ACHN (cell line): ENCODE measurements around the gene ATXN7.
A peak's percentile ranks its signal among the peaks of the same experiment; 100 is the strongest.

ENCODE experiments used
- DNase-seq: peaks from one replicate; pipeline ENCODE4 v3.0.0-alpha.2; 2015
- in situ Hi-C: cut with HindIII; loops from 2 replicates; pipeline ENCODE4 v1.10.0; 2017; ENCODE audit warnings: low sequenced_read_pairs, low pct_ligation_motif_present, low pct_unique_long_range_greater_than_20kb

Gene ATXN7, protein sequence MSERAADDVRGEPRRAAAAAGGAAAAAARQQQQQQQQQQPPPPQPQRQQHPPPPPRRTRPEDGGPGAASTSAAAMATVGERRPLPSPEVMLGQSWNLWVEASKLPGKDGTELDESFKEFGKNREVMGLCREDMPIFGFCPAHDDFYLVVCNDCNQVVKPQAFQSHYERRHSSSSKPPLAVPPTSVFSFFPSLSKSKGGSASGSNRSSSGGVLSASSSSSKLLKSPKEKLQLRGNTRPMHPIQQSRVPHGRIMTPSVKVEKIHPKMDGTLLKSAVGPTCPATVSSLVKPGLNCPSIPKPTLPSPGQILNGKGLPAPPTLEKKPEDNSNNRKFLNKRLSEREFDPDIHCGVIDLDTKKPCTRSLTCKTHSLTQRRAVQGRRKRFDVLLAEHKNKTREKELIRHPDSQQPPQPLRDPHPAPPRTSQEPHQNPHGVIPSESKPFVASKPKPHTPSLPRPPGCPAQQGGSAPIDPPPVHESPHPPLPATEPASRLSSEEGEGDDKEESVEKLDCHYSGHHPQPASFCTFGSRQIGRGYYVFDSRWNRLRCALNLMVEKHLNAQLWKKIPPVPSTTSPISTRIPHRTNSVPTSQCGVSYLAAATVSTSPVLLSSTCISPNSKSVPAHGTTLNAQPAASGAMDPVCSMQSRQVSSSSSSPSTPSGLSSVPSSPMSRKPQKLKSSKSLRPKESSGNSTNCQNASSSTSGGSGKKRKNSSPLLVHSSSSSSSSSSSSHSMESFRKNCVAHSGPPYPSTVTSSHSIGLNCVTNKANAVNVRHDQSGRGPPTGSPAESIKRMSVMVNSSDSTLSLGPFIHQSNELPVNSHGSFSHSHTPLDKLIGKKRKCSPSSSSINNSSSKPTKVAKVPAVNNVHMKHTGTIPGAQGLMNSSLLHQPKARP

GRCh38 chr3:63863150-63864007 lies at the start of gene ATXN7, which contains the start of gene THOC7:
TSS of gene ATXN7 (plus strand) at chr3:63863867. CDS start at chr3:63912599, 48,732 bp downstream.
TSS of gene THOC7 (minus strand) at chr3:63863805. CDS start at chr3:63863790, 15 bp downstream.
- in situ Hi-C loops, result no loop called here
- peak; percentile 58 for DNase-seq

DNA sequence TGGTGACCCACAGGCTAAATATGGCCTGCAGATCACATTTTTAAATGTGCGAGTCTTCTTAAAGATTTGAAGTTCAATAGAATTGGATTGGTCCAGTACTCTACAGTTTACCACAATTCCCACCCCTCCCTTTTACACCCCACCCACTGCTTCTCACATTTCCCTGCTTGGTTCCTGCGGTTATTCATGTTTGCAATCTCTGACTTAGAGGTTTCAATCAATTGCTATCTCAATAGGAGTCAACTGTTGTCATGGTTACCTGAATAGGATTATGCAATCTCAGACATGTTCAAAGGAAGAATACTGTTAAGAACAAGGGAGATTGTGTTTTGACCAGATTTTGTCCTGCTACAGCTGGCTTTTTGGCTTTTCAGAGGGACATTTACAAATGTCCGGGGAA lies 49.4 kb upstream of the ATXN7 start:
- in situ Hi-C loops, result no loop called here
- DNase-seq, result no peak

GRCh38 chr3:63817225-63817624 lies 46.4 kb upstream of the ATXN7 start:
- in situ Hi-C loops, result no loop called here
- DNase-seq, result no peak

GRCh38 chr3:63818282-63819150 lies 45.2 kb upstream of the ATXN7 start:
- DNase-seq, result peak; percentile 49
- in situ Hi-C loops, result no loop called here

GRCh38 chr3:63819151-63819398 lies 44.6 kb upstream of the ATXN7 start, which contains the start of gene C3orf49:
TSS of gene C3orf49 (plus strand) at chr3:63819299. CDS start at chr3:63819472, 173 bp downstream.
- no peak for DNase-seq
- in situ Hi-C loops, result no loop called here

DNA sequence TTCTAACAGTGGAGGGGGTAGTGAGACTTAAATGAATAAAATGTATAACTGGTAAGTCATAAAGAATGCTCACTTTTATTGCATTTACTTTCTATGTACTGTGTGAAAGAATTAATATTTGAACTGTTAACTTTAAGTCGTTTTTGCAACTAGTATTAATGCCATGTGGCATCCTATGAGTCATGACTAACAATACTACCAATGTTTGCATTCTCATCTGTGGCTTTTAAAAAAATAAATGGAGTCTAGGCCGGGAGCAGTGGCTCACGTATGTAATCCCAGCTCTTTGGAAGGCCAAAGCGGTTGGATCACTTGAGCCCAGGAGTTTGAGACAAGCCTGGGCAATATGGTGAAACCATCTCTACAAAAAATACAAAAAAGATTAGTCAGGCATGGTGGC lies 39.4 kb upstream of the ATXN7 start:
- in situ Hi-C loops, result no loop called here
- no peak for DNase-seq

DNA sequence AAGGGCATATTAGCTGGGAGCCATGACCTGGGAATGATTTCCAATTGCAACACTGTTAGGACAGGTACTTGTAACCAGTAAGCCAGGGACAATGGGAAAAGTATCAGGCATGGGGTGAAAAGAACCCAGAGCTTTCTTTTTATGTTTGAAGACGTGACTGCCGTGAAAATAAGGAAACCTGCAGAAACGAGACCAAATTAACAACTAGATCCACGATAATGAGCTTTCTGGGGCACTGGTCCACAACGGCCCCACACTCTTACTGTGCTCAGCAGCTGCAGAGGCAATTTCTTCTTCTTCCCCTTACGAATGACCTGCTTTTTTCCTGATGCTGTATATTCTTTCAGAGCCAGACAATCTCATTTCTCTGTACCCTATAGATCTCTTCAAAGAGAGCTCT lies 33.1 kb upstream of the ATXN7 start:
- in situ Hi-C loops, result no loop called here
- DNase-seq, result no peak

DNA sequence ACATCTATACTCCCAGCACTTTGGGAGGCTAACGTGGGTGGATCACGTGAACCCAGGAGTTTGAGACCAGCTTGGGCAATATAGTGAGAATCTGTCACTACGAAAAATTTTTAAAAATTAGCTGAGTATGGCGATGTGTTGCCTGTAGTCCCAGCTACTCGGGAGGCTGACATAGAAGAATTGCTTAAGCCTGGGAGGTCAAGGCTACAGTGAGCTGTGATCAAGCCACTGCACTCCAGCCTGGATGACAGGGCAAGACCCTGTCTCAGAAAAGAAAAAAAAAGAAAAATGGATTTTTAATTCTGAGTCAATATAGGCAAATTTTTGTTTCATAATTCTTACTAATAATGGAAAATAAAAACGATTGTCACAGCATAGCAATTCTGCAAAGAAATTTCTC lies 31.3 kb upstream of the ATXN7 start:
- no peak for DNase-seq
- in situ Hi-C loops, result no loop called here

DNA sequence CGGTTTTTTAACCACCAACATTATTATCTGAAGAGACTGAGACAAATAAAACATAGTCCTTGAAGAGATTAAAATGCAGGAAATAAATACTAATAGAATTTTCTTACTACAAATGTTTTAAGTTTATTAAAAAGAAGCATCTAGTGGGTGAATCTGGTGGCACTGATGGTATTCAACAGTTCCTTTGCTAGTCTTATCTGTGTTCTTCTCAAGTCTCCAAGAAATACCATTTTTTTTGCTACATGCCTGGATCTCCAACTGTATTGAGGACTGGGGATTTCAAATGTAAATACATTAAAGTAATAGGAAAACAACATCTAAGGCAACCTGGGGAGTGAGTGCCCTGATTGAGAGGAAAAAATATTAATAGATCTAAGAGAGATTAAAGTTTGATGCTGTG lies 22.0 kb upstream of the ATXN7 start:
- in situ Hi-C loops, result no loop called here
- DNase-seq, result no peak

DNA sequence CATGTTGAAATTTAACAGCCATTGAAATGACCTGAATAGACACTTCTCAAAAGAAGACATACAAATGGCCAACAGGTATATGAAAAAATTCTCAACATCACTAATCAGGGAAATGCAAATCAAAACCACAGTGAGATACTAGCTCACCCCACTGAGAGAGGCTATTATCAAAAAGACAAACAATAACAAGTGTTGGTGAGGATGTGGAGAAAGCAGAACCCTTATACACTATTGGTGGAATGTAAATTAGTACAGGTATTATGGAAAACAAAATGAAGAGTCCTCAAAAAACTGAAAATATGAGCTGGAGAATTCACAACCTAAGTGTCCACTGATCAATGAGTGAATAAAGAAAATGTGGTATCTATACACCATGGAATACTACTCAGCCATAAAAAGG lies 21.5 kb upstream of the ATXN7 start:
- in situ Hi-C loops, result no loop called here
- no peak for DNase-seq

DNA sequence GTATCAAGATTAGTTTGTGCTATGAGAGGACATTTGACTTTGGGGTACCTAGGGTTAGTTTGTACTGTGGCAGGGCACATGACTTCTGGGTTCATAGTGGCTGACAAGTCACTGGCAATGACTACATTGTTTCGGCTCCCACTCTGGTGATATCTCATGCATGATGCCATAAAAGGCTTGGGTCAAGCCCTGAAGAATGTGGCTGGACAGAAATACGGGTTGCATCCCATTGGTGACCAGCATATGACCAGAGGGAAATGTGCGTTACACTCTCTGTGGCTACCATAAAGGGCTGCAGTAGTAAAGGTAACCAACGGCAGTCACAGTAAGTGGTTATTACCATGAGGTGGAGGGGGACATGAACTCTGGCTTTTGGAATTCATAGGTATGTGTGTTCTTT lies 18.5 kb upstream of the ATXN7 start:
- in situ Hi-C loops, result no loop called here
- DNase-seq, result no peak

- in situ Hi-C loops, result no loop called here
- no peak for DNase-seq
Observed at GRCh38 chr3:63847718-63848450, 15.8 kb upstream of the ATXN7 start.

DNA sequence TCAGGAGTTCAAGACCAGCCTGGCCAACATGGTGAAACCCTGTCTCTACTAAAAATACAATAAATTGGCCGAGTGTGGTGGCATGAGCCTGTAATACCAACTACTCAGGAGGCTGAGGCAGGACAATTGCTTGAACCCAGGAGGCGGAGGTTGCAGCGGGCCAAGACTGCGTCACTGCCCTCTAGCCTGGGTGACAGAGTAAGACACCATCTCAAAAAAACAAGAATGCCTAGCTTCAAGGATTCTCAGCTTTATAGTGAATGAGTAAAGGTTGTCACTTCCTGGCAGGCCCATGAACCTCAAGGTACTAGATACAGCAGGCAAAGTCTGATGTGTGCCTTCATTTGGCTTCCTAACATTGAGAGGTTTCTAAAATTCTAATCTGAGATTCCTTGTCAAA lies 14.5 kb upstream of the ATXN7 start:
- DNase-seq, result no peak
- in situ Hi-C loops, result no loop called here

DNA sequence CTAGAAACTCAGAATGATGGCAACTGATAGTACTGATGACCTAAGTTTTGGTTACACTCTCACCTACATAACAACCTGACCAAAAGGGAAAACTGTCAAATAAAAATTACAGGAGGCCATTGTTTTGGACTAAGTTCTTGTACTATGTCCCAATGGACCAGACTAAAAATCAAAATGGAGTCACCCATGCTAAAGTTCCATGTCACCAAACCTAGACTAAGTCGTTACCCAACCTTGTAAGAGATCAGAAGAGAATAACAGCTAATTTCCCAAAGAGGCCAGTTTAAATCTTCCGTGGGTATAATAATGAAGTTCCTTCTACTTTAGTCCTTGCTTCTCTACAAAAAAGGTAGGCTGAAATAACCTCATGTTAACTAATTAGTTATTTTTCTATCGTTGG lies 12.4 kb upstream of the ATXN7 start:
- in situ Hi-C loops, result no loop called here
- DNase-seq, result no peak

DNA sequence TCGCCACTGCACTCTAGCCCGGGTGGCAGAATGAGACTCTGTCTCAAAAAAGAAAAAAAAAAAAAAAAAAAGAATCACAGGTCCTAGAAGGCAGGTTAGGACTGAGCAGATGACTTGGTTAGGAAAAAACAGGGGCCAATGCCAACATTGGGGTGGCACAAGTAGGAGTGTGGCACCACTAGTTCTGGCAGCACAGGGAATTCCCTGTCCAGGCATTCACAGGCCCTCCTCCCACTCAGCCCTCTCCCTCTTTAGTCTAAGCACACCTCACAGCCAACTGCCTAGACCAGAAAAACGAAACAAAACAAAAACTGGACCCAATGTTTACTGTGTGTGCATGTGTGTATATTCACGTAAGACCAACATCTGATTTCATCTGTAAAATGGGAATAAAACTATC lies 10.6 kb upstream of the ATXN7 start:
- in situ Hi-C loops, result no loop called here
- no peak for DNase-seq

- in situ Hi-C loops, result no loop called here
- DNase-seq, result no peak
Observed at GRCh38 chr3:63855333-63855940, 8.2 kb upstream of the ATXN7 start.

DNA sequence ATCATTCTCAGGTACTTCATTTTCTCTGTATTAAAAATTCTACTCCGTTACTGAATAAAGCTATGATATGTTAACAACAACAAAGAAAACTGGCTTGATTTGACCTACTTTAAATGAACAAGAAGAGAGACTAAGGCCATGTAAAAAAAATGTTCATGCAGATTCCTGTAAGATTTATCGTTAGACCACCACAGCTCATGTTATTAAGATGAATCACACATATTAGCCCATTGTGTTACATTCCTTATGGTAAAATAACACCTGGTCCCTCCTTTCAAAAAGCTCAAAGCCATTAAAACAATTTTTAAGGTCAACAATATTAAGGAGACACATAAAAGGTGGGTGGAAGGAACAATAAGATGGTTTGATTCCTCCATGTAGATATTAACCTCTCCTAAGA lies 6.4 kb upstream of the ATXN7 start:
- no peak for DNase-seq
- in situ Hi-C loops, result no loop called here
